ENCODE measurements around the gene MRC2. TPM values are rescaled to one million over a fixed set of nuclear protein-coding genes. Genes with fewer than 3 reads are reported as not detected.

MRC2 gene
- polyA plus RNA-seq, 2 of the 4 experiments (the other 2 are of a cell fraction): 20.2 to 57.3 TPM

GRCh38 chr17:62655656-62656055, 28.2 kb downstream of the MRC2 start:
- TF ChIP-seq BCL3 (IDR thresholded peaks at IDR 0.05) (no peak), KDM5A (IDR thresholded peaks at IDR 0.05) (no peak), REST (IDR thresholded peaks at IDR 0.05) (no peak)
- H3K27ac ChIP-seq: no peak overlapping the region
- ChIA-PET CTCF (interaction anchor here (0.6 to 2.0 kb wide), 4 partner anchors 12 to 1273 kb away, joined by 3 to 8 read pairs (median 4); no protein-coding TSS in a partner anchor), POLR2A (no interaction called here)
- FAIRE-seq (no peak), DNase-seq (ENCODE audit: low read depth in 1 of 2, low spot score in 1 of 2) (no peak), ATAC-seq (no peak)
- 84% methylated on average over 6 of the region's 6 CpGs for whole genome bisulfite sequencing (ENCODE audit: missing lambda C conversion rate)
- H3K9me3 ChIP-seq: peaks cover 8% of the 10 kb centered on the region
- H3K4me3 ChIP-seq: no peak overlapping the region
- no peak overlapping the region for H3K4me2 ChIP-seq
- peaks cover 15% of the 10 kb centered on the region for H3K4me1 ChIP-seq

GRCh38 chr17:62656446-62656845, 29.0 kb downstream of the MRC2 start:
- TF ChIP-seq CHD2 (IDR thresholded peaks at IDR 0.05; ENCODE audit: low read length, partially characterized antibody): no peak
- TF ChIP-seq HOXB13 (CRISPR knock-in tag; IDR thresholded peaks at IDR 0.05; ENCODE audit: low read depth): no peak
- TF ChIP-seq ZC3H11A (IDR thresholded peaks at IDR 0.05): no peak
- TF ChIP-seq HEYL (CRISPR knock-in tag; IDR thresholded peaks at IDR 0.05): no peak
- no peak for TF ChIP-seq PBX3 (IDR thresholded peaks at IDR 0.05)
- no peak for TF ChIP-seq RCOR1 (IDR thresholded peaks at IDR 0.05; ENCODE audit: low read depth, low read length)
- peaks cover 15% of the 10 kb centered on the region for H3K9me3 ChIP-seq
- peaks cover 15% of the 10 kb centered on the region for H3K4me1 ChIP-seq
- no peak overlapping the region for H3K4me3 ChIP-seq
- DNase-seq (ENCODE audit: low read depth in 1 of 2, low spot score in 1 of 2) (no peak), FAIRE-seq (no peak), ATAC-seq (no peak)
- H3K4me2 ChIP-seq: no peak overlapping the region
- ChIA-PET CTCF (interaction anchor here (1.0 to 7.5 kb wide), 5 partner anchors 13 to 823 kb away, joined by 3 to 52 read pairs (median 5); no protein-coding TSS in a partner anchor), POLR2A (no interaction called here)
- H3K27ac ChIP-seq: no peak overlapping the region
- 65% methylated on average over 1 of the region's 1 CpG for WGBS (ENCODE audit: missing lambda C conversion rate)

- no peak for ATAC-seq
- H3K9me3 ChIP-seq: peaks cover 15% of the 10 kb centered on the region
- DNase-seq (ENCODE audit: low read depth in 1 of 2, low spot score in 1 of 2): no peak
- H3K4me3 ChIP-seq: no peak overlapping the region
- POLR2A ChIA-PET: no interaction called here
- 95% methylated on average over 3 of the region's 3 CpGs for WGBS (ENCODE audit: missing lambda C conversion rate)
- CTCF ChIA-PET: interaction anchor here (1.0 to 7.5 kb wide), 5 partner anchors 15 to 823 kb away, joined by 3 to 52 read pairs (median 4); no protein-coding TSS in a partner anchor
- TF ChIP-seq POLR2A (IDR thresholded peaks at IDR 0.05; ENCODE audit: low read length): no peak
- no peak for TF ChIP-seq SMC3 (IDR thresholded peaks at IDR 0.05)
- TF ChIP-seq RFX5 (IDR thresholded peaks at IDR 0.05): no peak
- H3K27ac ChIP-seq: no peak overlapping the region
- H3K4me2 ChIP-seq: no peak overlapping the region
- no peak for FAIRE-seq
- H3K4me1 ChIP-seq: peaks cover 9% of the 10 kb centered on the region
Measured at GRCh38 chr17:62657145-62657665, 29.7 kb downstream of the MRC2 start.

- Histone ChIP-seq H3K4me2 (no peak overlapping the region), H3K9me3 (peaks cover 15% of the 10 kb centered on the region), H3K4me1 (peaks cover 9% of the 10 kb centered on the region), H3K27ac (no peak overlapping the region), H3K4me3 (no peak overlapping the region)
- ChIA-PET CTCF (interaction anchor here (0.6 to 7.5 kb wide), 4 partner anchors 14 to 496 kb away, joined by 3 to 52 read pairs (median 4); no protein-coding TSS in a partner anchor), POLR2A (no interaction called here)
- TF ChIP-seq CEBPB (IDR thresholded peaks at IDR 0.05): no peak
- TF ChIP-seq PHF8 (IDR thresholded peaks at IDR 0.05; ENCODE audit: borderline replicate concordance, low read depth): no peak
- no peak for TF ChIP-seq JUNB (IDR thresholded peaks at IDR 0.05)
- TF ChIP-seq EHMT2 (IDR thresholded peaks at IDR 0.05; ENCODE audit: low read depth): no peak
- no peak for ATAC-seq
- WGBS (ENCODE audit: missing lambda C conversion rate): 88% methylated on average over 9 of the region's 9 CpGs
- no peak for FAIRE-seq
- DNase-seq (ENCODE audit: low read depth in 1 of 2, low spot score in 1 of 2): no peak
Measured at GRCh38 chr17:62657690-62658089, 30.2 kb downstream of the MRC2 start.

All from A549 (cell line).